Nucleus accumbens (tissue), 56 donors: Measurements from ENCODE around the gene NCOA1.
"Not testable (repeated sequence)": the region's sequence is repeated elsewhere in the genome, so short reads cannot be mapped to it uniquely, and the experiment has no call there.

Experiments
- DNase-seq, 56 donors: peaks; one replicate each; lab custom pipeline; 2025; lab: John Stamatoyannopoulos, UW

NCOA1 gene

GRCh38 chr2:24768601-24769000 is 277.5 kb downstream of the NCOA1 start:
- no peak for DNase-seq

GRCh38 chr2:24771061-24771460 is 280.0 kb downstream of the NCOA1 start:
- no peak for DNase-seq

GRCh38 chr2:24771764-24772586 is 280.9 kb downstream of the NCOA1 start:
- DNase-seq, result no peak

GRCh38 chr2:24774373-24774772 is 283.3 kb downstream of the NCOA1 start:
- peak in 3 of 56 donors; percentile 3 to 18 (median 8) for DNase-seq

- DNase-seq, result no peak
Measured at GRCh38 chr2:24779116-24779515, 288.1 kb downstream of the NCOA1 start.

- DNase-seq, result no peak
Measured at GRCh38 chr2:24783641-24784040, 292.6 kb downstream of the NCOA1 start.

- no peak for DNase-seq
Measured at GRCh38 chr2:24785671-24786321, 294.7 kb downstream of the NCOA1 start.

GRCh38 chr2:24787532-24787931 is 296.5 kb downstream of the NCOA1 start:
- DNase-seq, result no peak

- no peak for DNase-seq
Measured at GRCh38 chr2:24788816-24789215, 297.8 kb downstream of the NCOA1 start.

GRCh38 chr2:24791452-24791851 is 300.4 kb downstream of the NCOA1 start:
- DNase-seq, result no peak

GRCh38 chr2:24792542-24792873 is 301.5 kb downstream of the NCOA1 start:
- no peak for DNase-seq

GRCh38 chr2:24792874-24793760 is 302.1 kb downstream of the NCOA1 start, which contains the start of the genes CENPO and PTRHD1:
TSS of gene CENPO (plus strand) at chr2:24793425. CDS start at chr2:24793920, 495 bp downstream.
TSS of gene PTRHD1 (minus strand) at chr2:24793391. CDS start at chr2:24793377, 14 bp downstream.
- peak; percentile 71 to 100 (median 97) for DNase-seq

- peak in 1 of 56 donors; percentile 21 for DNase-seq
Measured at GRCh38 chr2:24793761-24794435, 302.8 kb downstream of the NCOA1 start.

- DNase-seq, result no peak
Measured at GRCh38 chr2:24797644-24798043, 306.6 kb downstream of the NCOA1 start.

- not testable (repeated sequence) for DNase-seq
Measured at GRCh38 chr2:24800487-24800886, 309.4 kb downstream of the NCOA1 start.

GRCh38 chr2:24805811-24806660 is 315.0 kb downstream of the NCOA1 start:
- DNase-seq, result not testable (repeated sequence)

- DNase-seq, result no peak
Measured at GRCh38 chr2:24806661-24807036, 315.6 kb downstream of the NCOA1 start.

- DNase-seq, result no peak
Measured at GRCh38 chr2:24809316-24810007, 318.4 kb downstream of the NCOA1 start.

- peak in 7 of 56 donors; percentile 21 to 63 (median 29) for DNase-seq
Measured at GRCh38 chr2:24813691-24814137, 322.7 kb downstream of the NCOA1 start.
